NOMO-1 (cell line): ENCODE data around the gene RASGRF2.

Experiments used
- DNase-seq, 2 experiments: peaks; one replicate each; lab custom pipeline; 2025; ENCODE audit not compliant: unreplicated experiment in 2 of 2; lab: John Stamatoyannopoulos, UW

The RASGRF2 gene

GRCh38 chr5:81068635-81069034 is 108.5 kb downstream of the RASGRF2 start:
- no peak for DNase-seq

GRCh38 chr5:81069990-81070389 is 109.8 kb downstream of the RASGRF2 start:
- DNase-seq: no peak

GRCh38 chr5:81070571-81071255 is 110.5 kb downstream of the RASGRF2 start:
- no peak for DNase-seq

- no peak for DNase-seq
Measured at GRCh38 chr5:81075041-81075440, 114.9 kb downstream of the RASGRF2 start.

GRCh38 chr5:81077105-81077504 is 116.9 kb downstream of the RASGRF2 start:
- no peak for DNase-seq

GRCh38 chr5:81078930-81079329 is 118.8 kb downstream of the RASGRF2 start:
- DNase-seq: no peak

- DNase-seq: no peak
Measured at GRCh38 chr5:81080809-81081460, 120.8 kb downstream of the RASGRF2 start.

GRCh38 chr5:81081461-81081835 is 121.3 kb downstream of the RASGRF2 start:
- DNase-seq: no peak

GRCh38 chr5:81086881-81087281 is 126.7 kb downstream of the RASGRF2 start:
- no peak for DNase-seq

- DNase-seq: no peak
Measured at GRCh38 chr5:81091199-81091598, 131.0 kb downstream of the RASGRF2 start.

- DNase-seq: no peak
Measured at GRCh38 chr5:81093536-81094196, 133.5 kb downstream of the RASGRF2 start.

GRCh38 chr5:81095835-81096234 is 135.7 kb downstream of the RASGRF2 start:
- DNase-seq: no peak

- no peak for DNase-seq
Measured at GRCh38 chr5:81097713-81098112, 137.6 kb downstream of the RASGRF2 start.

GRCh38 chr5:81105261-81105877 is 145.2 kb downstream of the RASGRF2 start:
- DNase-seq: no peak

GRCh38 chr5:81115261-81115660 is 155.1 kb downstream of the RASGRF2 start:
- DNase-seq: no peak

GRCh38 chr5:81117566-81117965 is 157.4 kb downstream of the RASGRF2 start:
- DNase-seq: no peak

GRCh38 chr5:81121273-81121672 is 161.1 kb downstream of the RASGRF2 start:
- no peak for DNase-seq

- no peak for DNase-seq
Measured at GRCh38 chr5:81121836-81122630, 161.9 kb downstream of the RASGRF2 start.

- peak; percentile 7 to 49 for DNase-seq
Measured at GRCh38 chr5:81124689-81125088, 164.5 kb downstream of the RASGRF2 start.

GRCh38 chr5:81125959-81126358 is 165.8 kb downstream of the RASGRF2 start:
- DNase-seq: peak; percentile 73 to 90

- DNase-seq: no peak
Measured at GRCh38 chr5:81128416-81128815, 168.3 kb downstream of the RASGRF2 start.
